ENCODE results near the gene KPNA1. TPM values are rescaled to one million over a fixed set of nuclear protein-coding genes. Genes with fewer than 3 reads are reported as not detected.

The KPNA1 gene
- total RNA-seq, 1 experiment from 2014 or later = 58.8 TPM

- DNase-seq (ENCODE audit: low spot score) (no peak), ATAC-seq (no peak)
- Mint-ChIP-seq H3K27me3 (ENCODE audit: low read depth) (no peaks in the 10 kb centered on the region), H3K4me1 (peaks cover 29% of the 10 kb centered on the region), H3K4me3 (no peak overlapping the region), H3K9me3 (no peaks in the 10 kb centered on the region), H3K36me3 (no peaks in the 10 kb centered on the region), H3K27ac (no peak overlapping the region)
- CTCF ChIA-PET = no interaction called here
- no peak for TF ChIP-seq GABPB1 (CRISPR knock-in tag; IDR thresholded peaks at IDR 0.05)
- TF ChIP-seq CREB1 (CRISPR knock-in tag; IDR thresholded peaks at IDR 0.05) = no peak
- no peak for TF ChIP-seq HMGXB4 (CRISPR knock-in tag; IDR thresholded peaks at IDR 0.05)
- no peak for TF ChIP-seq SP1 (CRISPR knock-in tag; conservative IDR thresholded peaks at IDR 0.05)
- TF ChIP-seq ELF4 (CRISPR knock-in tag; IDR thresholded peaks at IDR 0.05; ENCODE audit: low read depth) = no peak
- no peak for TF ChIP-seq STAT6 (CRISPR knock-in tag; conservative IDR thresholded peaks at IDR 0.05; ENCODE audit: low read depth)
- TF ChIP-seq USF2 (CRISPR knock-in tag; IDR thresholded peaks at IDR 0.05) = no peak
- TF ChIP-seq E2F4 (CRISPR knock-in tag; IDR thresholded peaks at IDR 0.05; ENCODE audit: borderline replicate concordance, low read depth) = no peak
- no peak for TF ChIP-seq ZNF396 (CRISPR knock-in tag; IDR thresholded peaks at IDR 0.05; ENCODE audit: borderline replicate concordance)
- no peak for TF ChIP-seq KAT7 (CRISPR knock-in tag; IDR thresholded peaks at IDR 0.05; ENCODE audit: borderline replicate concordance)
- no peak for TF ChIP-seq E2F1 (CRISPR knock-in tag; IDR thresholded peaks at IDR 0.05)
- TF ChIP-seq ZSCAN18 (CRISPR knock-in tag; IDR thresholded peaks at IDR 0.05) = no peak
- POLR2A ChIA-PET = no interaction called here
Observed at GRCh38 chr3:122557356-122557755, 42.6 kb upstream of the KPNA1 start.

GRCh38 chr3:122555275-122556071, 40.7 kb upstream of the KPNA1 start:
- Mint-ChIP-seq H3K27ac (peak overlapping the region; percentile 41; the same call in 1 of the 2 replicates), H3K27me3 (ENCODE audit: low read depth) (no peaks in the 10 kb centered on the region), H3K9me3 (no peaks in the 10 kb centered on the region), H3K36me3 (no peaks in the 10 kb centered on the region), H3K4me1 (peaks cover 34% of the 10 kb centered on the region), H3K4me3 (no peak overlapping the region)
- TF ChIP-seq GRHL2 (CRISPR knock-in tag; IDR thresholded peaks at IDR 0.05; ENCODE audit: insufficient replicate concordance, severe bottlenecking) = no peak
- no peak for TF ChIP-seq SMAD4 (CRISPR knock-in tag; IDR thresholded peaks at IDR 0.05)
- TF ChIP-seq ZNF671 (CRISPR knock-in tag; IDR thresholded peaks at IDR 0.05) = no peak
- TF ChIP-seq RORB (CRISPR knock-in tag; IDR thresholded peaks at IDR 0.05) = no peak
- no peak for TF ChIP-seq ZNF138 (CRISPR knock-in tag; conservative IDR thresholded peaks at IDR 0.05)
- TF ChIP-seq JUN (CRISPR knock-in tag; IDR thresholded peaks at IDR 0.05) = no peak
- TF ChIP-seq FOXP4 (CRISPR knock-in tag; IDR thresholded peaks at IDR 0.05) = no peak
- TF ChIP-seq ERG (CRISPR knock-in tag; IDR thresholded peaks at IDR 0.05) = no peak
- no peak for TF ChIP-seq MYBL2 (CRISPR knock-in tag; IDR thresholded peaks at IDR 0.05)
- no peak for TF ChIP-seq SOX15 (CRISPR knock-in tag; IDR thresholded peaks at IDR 0.05)
- TF ChIP-seq FOXP1 (CRISPR knock-in tag; IDR thresholded peaks at IDR 0.05; ENCODE audit: borderline replicate concordance) = no peak
- POLR2A ChIA-PET = no interaction called here
- ATAC-seq (no peak), DNase-seq (ENCODE audit: low spot score) (no peak)
- CTCF ChIA-PET = no interaction called here

Measured in WTC11 (cell line).